OCI-LY1 (cell line): ENCODE measurements around the gene DCAF12.

Experiments
- EZH2 ChIP-seq: fragments of 200-600 bp; sonication (generic), shearing (Covaris generic); IDR thresholded peaks from 2 replicates; pipeline ENCODE4 v1.8.0; 2017; ENCODE audit warnings: borderline replicate concordance, mixed run types, mild to moderate bottlenecking, antibody characterized with exemption, low read length, moderate library complexity, mixed read lengths
- TF ChIP-seq, protein P1 (sequence below): fragments of 200-600 bp; sonication (generic), shearing (Covaris generic); IDR thresholded peaks from 2 replicates; pipeline ENCODE4 v1.5.1; 2017; ENCODE audit warnings: mild to moderate bottlenecking, antibody characterized with exemption, low read length, moderate library complexity, mixed read lengths

DNA sequence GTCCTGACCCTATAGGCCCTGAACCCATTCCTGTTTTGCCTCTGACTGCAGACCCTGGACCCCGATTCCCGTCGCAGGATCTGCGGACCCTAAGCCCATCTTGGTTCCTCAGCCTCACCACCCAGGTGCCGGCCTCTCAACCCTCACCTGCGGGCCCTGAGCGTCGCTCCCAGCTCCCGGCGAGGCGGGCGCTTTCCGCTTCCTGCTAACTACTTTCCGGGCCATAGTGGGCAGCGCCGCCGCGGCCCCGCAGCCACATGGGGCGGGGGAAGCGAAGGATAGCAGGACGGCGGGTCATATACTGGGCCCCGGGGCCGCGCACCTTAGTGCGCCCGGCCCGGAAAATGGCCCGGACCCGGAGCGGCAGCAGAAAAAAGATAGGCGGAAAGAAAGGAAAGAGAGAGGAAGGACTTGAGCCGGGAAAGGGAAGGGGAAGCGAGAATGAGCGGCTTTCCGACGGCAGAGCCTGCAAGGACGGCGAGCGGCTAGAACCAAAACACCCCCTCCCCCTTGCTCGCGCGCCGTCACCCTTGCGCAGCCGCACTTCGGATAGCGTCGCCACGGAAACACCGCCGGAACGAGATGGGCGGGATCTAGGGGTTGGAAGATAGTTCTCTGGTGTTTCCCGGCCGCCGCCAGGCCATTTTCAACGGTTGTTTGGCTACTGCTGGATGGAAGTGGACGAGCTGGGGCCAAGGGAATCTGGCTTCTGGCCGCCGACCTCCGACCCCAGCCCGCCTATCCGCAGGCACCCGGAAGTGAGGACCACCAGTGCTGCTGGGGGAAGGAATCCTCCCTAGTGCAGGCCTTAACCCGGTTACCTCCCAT, at the start of gene DCAF12:
- TF ChIP-seq, protein P1, sequence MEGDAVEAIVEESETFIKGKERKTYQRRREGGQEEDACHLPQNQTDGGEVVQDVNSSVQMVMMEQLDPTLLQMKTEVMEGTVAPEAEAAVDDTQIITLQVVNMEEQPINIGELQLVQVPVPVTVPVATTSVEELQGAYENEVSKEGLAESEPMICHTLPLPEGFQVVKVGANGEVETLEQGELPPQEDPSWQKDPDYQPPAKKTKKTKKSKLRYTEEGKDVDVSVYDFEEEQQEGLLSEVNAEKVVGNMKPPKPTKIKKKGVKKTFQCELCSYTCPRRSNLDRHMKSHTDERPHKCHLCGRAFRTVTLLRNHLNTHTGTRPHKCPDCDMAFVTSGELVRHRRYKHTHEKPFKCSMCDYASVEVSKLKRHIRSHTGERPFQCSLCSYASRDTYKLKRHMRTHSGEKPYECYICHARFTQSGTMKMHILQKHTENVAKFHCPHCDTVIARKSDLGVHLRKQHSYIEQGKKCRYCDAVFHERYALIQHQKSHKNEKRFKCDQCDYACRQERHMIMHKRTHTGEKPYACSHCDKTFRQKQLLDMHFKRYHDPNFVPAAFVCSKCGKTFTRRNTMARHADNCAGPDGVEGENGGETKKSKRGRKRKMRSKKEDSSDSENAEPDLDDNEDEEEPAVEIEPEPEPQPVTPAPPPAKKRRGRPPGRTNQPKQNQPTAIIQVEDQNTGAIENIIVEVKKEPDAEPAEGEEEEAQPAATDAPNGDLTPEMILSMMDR = no peak
- TF ChIP-seq EZH2 = no peak
